Measurements from ENCODE around the gene ALKBH7. TPM values are rescaled to one million over a fixed set of nuclear protein-coding genes. Genes with fewer than 3 reads are reported as not detected.
"Not testable (repeated sequence)": the region's sequence is repeated elsewhere in the genome, so short reads cannot be mapped to it uniquely, and the experiment has no call there.

The ALKBH7 gene
- total RNA-seq, 2 experiments from 2014 or later = 75.3 to 78.7 TPM

DNA sequence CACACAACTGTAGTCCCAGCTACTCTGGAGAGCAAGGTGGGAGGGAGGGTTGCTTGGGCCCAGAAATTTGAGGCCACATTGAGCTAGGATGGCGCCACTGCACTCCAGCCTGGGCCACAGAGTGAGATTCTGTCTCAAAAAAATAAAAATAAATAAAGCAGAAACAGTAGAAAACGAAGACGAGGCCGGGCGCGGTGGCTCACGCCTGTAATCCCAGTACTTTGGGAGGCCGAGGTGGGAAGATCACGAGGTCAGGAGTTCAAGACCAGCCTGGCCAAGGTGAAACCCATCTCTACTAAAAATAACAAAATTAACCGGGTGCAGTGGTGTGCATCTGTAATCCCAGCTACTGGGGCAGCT is 11.8 kb upstream of the ALKBH7 start:
- POLR2A ChIA-PET = interaction anchor here (0.6 to 6.3 kb wide), 10 partner anchors 11 to 641 kb away, joined by 3 to 172 read pairs (median 4); partner anchors contain the start of genes ALKBH7, CATSPERD, DENND1C and GTF2F1
- CTCF ChIA-PET = interaction anchor here (0.6 to 1.5 kb wide), 2 partner anchors 557 to 1543 kb away, joined by 3 read pairs; partner anchors contain the start of gene MAP2K7
- Histone ChIP-seq H3K36me3 (ENCODE audit: insufficient read depth, low read length) (peaks cover 27% of the 10 kb centered on the region), H3K27ac (ENCODE audit: low read depth in 1 of 2, low read length in 2 of 2) (peak overlapping the region in 1 of 2 donors; percentile 83), H3K4me3 (ENCODE audit: low read length) (peak overlapping the region; percentile 86), H3K4me1 (ENCODE audit: insufficient read depth, low read length) (peaks cover 40% of the 10 kb centered on the region)
- not testable (repeated sequence) for H3K27me3 ChIP-seq (ENCODE audit: control insufficient read depth in 1 of 2, insufficient read depth in 2 of 2, low read length in 2 of 2); H3K9me3 Mint-ChIP-seq; ATAC-seq (ENCODE audit: poor library complexity); DNase-seq; H3K9me3 ChIP-seq (ENCODE audit: control insufficient read depth in 1 of 2, insufficient read depth in 1 of 2, low read length in 2 of 2); H3K27me3 Mint-ChIP-seq
- Mint-ChIP-seq H3K4me1 (ENCODE audit: low read depth) (peaks cover 27% of the 10 kb centered on the region), H3K4me3 (peak overlapping the region; percentile 94), H3K27ac (peak overlapping the region; percentile 92), H3K36me3 (ENCODE audit: low read depth) (peaks cover 52% of the 10 kb centered on the region)
- intact Hi-C loops (cut with DNase I, micrococcal nuclease) = loop anchor here (1.0 to 10.0 kb wide), 6 partner anchors 11 to 1564 kb away; partner anchors contain the start of genes ALKBH7 (in 1 of the 2), CTXN1 (in 1 of the 2), GTF2F1 (in 1 of the 2) and HSD11B1L (in 1 of the 2)

DNA sequence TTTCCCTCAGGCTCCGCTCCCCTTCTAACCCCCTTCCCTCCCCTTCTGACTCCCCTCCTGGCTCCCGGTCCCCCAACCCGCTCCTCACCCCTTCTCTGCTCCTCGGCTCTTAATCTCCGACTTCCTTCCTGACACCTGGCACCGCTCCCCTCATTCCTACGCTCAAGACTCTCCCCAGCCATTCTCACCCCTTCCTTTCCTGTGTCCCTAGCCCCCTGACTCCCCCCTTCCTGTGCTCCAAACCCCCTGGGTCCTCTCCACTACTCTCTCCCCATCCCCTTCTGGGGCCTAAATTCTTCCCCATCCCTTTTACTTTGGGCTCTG is 10.6 kb upstream of the ALKBH7 start:
- Mint-ChIP-seq H3K27me3 (no peaks in the 10 kb centered on the region), H3K27ac (peak overlapping the region; percentile 92), H3K4me3 (peak overlapping the region; percentile 94), H3K36me3 (ENCODE audit: low read depth) (peaks cover 56% of the 10 kb centered on the region), H3K9me3 (no peaks in the 10 kb centered on the region), H3K4me1 (ENCODE audit: low read depth) (peaks cover 27% of the 10 kb centered on the region)
- POLR2A ChIA-PET = interaction anchor here (1.2 to 6.3 kb wide), 4 partner anchors 10 to 120 kb away, joined by 3 to 172 read pairs (median 41); partner anchors contain the start of genes ALKBH7, DENND1C, GTF2F1 and KHSRP
- Histone ChIP-seq H3K4me3 (ENCODE audit: low read length) (peak overlapping the region; percentile 86), H3K4me1 (ENCODE audit: insufficient read depth, low read length) (peaks cover 40% of the 10 kb centered on the region), H3K9me3 (ENCODE audit: control insufficient read depth in 1 of 2, insufficient read depth in 1 of 2, low read length in 2 of 2) (no peaks in the 10 kb centered on the region), H3K36me3 (ENCODE audit: insufficient read depth, low read length) (peaks cover 35% of the 10 kb centered on the region), H3K27me3 (ENCODE audit: control insufficient read depth in 1 of 2, insufficient read depth in 2 of 2, low read length in 2 of 2) (no peaks in the 10 kb centered on the region), H3K27ac (ENCODE audit: low read depth in 1 of 2, low read length in 2 of 2) (peak overlapping the region; percentile 83)
- DNase-seq (peak in 1 of 14 experiments; percentile 33), ATAC-seq (ENCODE audit: poor library complexity) (peak; percentile 3)
- TF ChIP-seq, protein P1, sequence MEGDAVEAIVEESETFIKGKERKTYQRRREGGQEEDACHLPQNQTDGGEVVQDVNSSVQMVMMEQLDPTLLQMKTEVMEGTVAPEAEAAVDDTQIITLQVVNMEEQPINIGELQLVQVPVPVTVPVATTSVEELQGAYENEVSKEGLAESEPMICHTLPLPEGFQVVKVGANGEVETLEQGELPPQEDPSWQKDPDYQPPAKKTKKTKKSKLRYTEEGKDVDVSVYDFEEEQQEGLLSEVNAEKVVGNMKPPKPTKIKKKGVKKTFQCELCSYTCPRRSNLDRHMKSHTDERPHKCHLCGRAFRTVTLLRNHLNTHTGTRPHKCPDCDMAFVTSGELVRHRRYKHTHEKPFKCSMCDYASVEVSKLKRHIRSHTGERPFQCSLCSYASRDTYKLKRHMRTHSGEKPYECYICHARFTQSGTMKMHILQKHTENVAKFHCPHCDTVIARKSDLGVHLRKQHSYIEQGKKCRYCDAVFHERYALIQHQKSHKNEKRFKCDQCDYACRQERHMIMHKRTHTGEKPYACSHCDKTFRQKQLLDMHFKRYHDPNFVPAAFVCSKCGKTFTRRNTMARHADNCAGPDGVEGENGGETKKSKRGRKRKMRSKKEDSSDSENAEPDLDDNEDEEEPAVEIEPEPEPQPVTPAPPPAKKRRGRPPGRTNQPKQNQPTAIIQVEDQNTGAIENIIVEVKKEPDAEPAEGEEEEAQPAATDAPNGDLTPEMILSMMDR (IDR thresholded peaks at IDR 0.05) = no peak
- intact Hi-C loops (cut with DNase I, micrococcal nuclease) = loop anchor here (1.0 to 10.0 kb wide), 8 partner anchors 10 to 1563 kb away; partner anchors contain the start of genes ALKBH7 (in 1 of the 2), CTXN1 (in 1 of the 2), GTF2F1 (in 1 of the 2) and HSD11B1L (in 1 of the 2)
- CTCF ChIA-PET = interaction anchor here (1.3 kb wide), 1 partner anchor 10 kb away, joined by 4 read pairs; no protein-coding TSS in a partner anchor

DNA sequence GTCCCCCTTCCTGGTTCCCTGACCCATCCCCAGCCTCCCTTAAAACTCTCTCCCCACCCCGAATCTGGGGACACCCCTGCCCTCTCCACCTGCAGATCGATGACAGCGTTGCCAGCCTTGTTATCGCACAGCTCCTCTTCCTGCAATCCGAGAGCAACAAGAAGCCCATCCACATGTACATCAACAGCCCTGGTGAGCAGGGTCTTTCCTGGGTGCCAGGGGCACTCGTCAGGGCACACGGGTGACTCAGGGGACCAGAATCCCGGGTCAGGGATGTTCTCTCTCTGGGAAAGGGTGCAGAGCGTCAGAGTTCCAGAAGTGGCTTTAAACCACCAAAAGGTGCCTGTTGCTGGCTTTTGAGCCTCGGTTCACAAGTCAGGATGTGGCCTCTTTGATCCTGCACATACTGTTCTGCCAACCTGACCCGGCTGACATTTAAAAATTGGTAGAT is 10.2 kb upstream of the ALKBH7 start:
- peak; percentile 54 for ATAC-seq (ENCODE audit: poor library complexity)

More for the DNA sequence above, 10.2 kb upstream of the ALKBH7 start:
- peak overlapping the region; percentile 92 for H3K27ac Mint-ChIP-seq
- peaks cover 58% of the 10 kb centered on the region for H3K36me3 Mint-ChIP-seq (ENCODE audit: low read depth)
- peaks cover 27% of the 10 kb centered on the region for H3K4me1 Mint-ChIP-seq (ENCODE audit: low read depth)
- peak overlapping the region; percentile 86 for H3K4me3 ChIP-seq (ENCODE audit: low read length)
- no peaks in the 10 kb centered on the region for H3K9me3 ChIP-seq (ENCODE audit: control insufficient read depth in 1 of 2, insufficient read depth in 1 of 2, low read length in 2 of 2)
- H3K4me1 ChIP-seq (ENCODE audit: insufficient read depth, low read length) = peaks cover 40% of the 10 kb centered on the region
- intact Hi-C loops (cut with DNase I, micrococcal nuclease) = loop anchor here (1.0 to 10.0 kb wide), 8 partner anchors 10 to 1562 kb away; partner anchors contain the start of genes ALKBH7 (in 1 of the 2), CTXN1 (in 1 of the 2), GTF2F1 (in 1 of the 2) and HSD11B1L (in 1 of the 2)
- H3K4me3 Mint-ChIP-seq = peak overlapping the region; percentile 94
- no peaks in the 10 kb centered on the region for H3K27me3 ChIP-seq (ENCODE audit: control insufficient read depth in 1 of 2, insufficient read depth in 2 of 2, low read length in 2 of 2)
- CTCF ChIA-PET = interaction anchor here (0.8 to 1.3 kb wide), 2 partner anchors 10 to 50 kb away, joined by 3 to 4 read pairs; no protein-coding TSS in a partner anchor
- TF ChIP-seq, protein P1 (IDR thresholded peaks at IDR 0.05) = no peak
- H3K27me3 Mint-ChIP-seq = no peaks in the 10 kb centered on the region
- peak overlapping the region; percentile 83 for H3K27ac ChIP-seq (ENCODE audit: low read depth in 1 of 2, low read length in 2 of 2)
- H3K9me3 Mint-ChIP-seq = no peaks in the 10 kb centered on the region
- POLR2A ChIA-PET = interaction anchor here (1.2 to 6.3 kb wide), 4 partner anchors 10 to 119 kb away, joined by 3 to 172 read pairs (median 41); partner anchors contain the start of genes ALKBH7, DENND1C, GTF2F1 and KHSRP
- DNase-seq = peak in 12 of 14 experiments; percentile 13 to 86 (median 35)
- peaks cover 36% of the 10 kb centered on the region for H3K36me3 ChIP-seq (ENCODE audit: insufficient read depth, low read length)

All from CD4-positive, alpha-beta T cell (primary cell).